HG02678 (cell line): ENCODE measurements around the gene PTP4A2.

ENCODE experiments used
- ATAC-seq: cut with Tn5 transposase; IDR thresholded peaks from one replicate; pipeline ENCODE4 v1.9.1; 2021; ENCODE audit warnings: mild to moderate bottlenecking, moderate library complexity; ENCODE audit not compliant: unreplicated experiment

The PTP4A2 gene

GRCh38 chr1:31862071-31862470, 76.1 kb downstream of the PTP4A2 start:
- no peak for ATAC-seq

- ATAC-seq: no peak
These were observed 76.8 kb downstream of the PTP4A2 start for GRCh38 chr1:31861346-31861745.

GRCh38 chr1:31860581-31860980, 77.6 kb downstream of the PTP4A2 start:
- ATAC-seq: no peak

GRCh38 chr1:31859719-31860118, 78.4 kb downstream of the PTP4A2 start:
- ATAC-seq: no peak

- ATAC-seq: no peak
These were observed 79.1 kb downstream of the PTP4A2 start for GRCh38 chr1:31859044-31859443.

- ATAC-seq: no peak
These were observed 80.3 kb downstream of the PTP4A2 start for GRCh38 chr1:31857863-31858262.
